ENCODE results near the gene TCTA. TPM values are rescaled to one million over a fixed set of nuclear protein-coding genes. Genes with fewer than 3 reads are reported as not detected.
A peak's percentile ranks its signal among the peaks of the same experiment; 100 is the strongest.

Gene TCTA
- total RNA-seq, 1 donor from 2014 or later = 38.8 TPM

DNA sequence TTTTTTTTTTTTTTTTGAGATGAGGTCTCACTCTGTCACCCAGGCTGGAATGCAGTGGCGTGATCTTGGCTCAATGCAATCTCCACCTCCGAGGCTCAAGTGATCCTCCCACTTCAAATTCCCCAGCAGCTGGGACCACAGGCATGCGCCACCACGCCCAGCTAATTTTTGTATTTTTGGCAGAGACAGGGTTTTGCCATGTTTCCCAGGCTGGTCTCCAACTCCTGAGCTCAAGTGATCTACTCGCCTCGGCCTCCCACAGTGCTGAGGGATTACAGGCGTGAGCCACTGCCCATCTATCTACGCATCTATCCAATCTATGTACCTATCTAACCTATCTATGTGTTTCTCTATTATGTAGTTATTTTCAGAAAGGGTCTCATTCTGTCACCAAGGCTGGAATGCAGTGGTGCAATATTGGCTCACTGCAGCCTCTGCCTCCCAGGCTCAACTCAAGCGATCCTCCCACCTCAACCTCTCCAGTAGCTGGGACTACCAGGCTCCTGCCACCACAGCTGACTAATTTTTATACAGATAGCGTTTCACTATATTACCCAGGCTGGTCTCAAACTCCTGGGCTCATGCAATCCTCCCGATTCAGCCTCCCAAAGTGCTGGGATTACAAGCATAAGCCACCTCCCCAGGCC is 33.9 kb upstream of the TCTA start:
- peaks cover 23% of the 10 kb centered on the region for H3K36me3 ChIP-seq
- no peaks in the 10 kb centered on the region for H3K27me3 ChIP-seq (ENCODE audit: low read depth)
- intact Hi-C loops (cut with DNase I) = no loop called here
- H3K27ac ChIP-seq = peak overlapping the region; percentile 34
- TF ChIP-seq, protein P1, sequence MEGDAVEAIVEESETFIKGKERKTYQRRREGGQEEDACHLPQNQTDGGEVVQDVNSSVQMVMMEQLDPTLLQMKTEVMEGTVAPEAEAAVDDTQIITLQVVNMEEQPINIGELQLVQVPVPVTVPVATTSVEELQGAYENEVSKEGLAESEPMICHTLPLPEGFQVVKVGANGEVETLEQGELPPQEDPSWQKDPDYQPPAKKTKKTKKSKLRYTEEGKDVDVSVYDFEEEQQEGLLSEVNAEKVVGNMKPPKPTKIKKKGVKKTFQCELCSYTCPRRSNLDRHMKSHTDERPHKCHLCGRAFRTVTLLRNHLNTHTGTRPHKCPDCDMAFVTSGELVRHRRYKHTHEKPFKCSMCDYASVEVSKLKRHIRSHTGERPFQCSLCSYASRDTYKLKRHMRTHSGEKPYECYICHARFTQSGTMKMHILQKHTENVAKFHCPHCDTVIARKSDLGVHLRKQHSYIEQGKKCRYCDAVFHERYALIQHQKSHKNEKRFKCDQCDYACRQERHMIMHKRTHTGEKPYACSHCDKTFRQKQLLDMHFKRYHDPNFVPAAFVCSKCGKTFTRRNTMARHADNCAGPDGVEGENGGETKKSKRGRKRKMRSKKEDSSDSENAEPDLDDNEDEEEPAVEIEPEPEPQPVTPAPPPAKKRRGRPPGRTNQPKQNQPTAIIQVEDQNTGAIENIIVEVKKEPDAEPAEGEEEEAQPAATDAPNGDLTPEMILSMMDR (IDR thresholded peaks at IDR 0.05) = no peak
- ATAC-seq (peak; percentile 90 to 92), DNase-seq (peak; percentile 70)
- peaks cover 53% of the 10 kb centered on the region for H3K4me1 ChIP-seq
- H3K4me3 ChIP-seq = no peak overlapping the region
- H3K9me3 ChIP-seq = no peaks in the 10 kb centered on the region

DNA sequence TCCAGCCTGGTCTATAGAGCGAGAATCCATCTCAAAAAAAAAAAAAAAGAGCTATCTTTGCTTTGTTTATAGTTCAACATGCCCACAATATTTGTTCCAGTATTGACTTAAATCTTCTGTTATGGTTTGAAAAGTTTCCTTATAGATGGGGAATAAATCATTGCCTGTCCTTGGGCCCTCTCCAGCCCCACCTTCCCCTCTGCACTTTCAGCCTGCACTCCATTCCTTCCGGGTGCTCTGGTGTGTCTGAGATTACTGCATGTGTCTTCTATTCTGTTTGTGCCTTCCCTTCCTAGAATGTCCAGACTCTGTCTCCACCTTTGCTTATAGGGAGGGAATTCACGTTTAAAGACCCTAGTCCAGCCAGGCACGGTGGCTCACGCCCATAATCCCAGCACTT is 28.8 kb upstream of the TCTA start:
- no peak overlapping the region for H3K27ac ChIP-seq
- H3K36me3 ChIP-seq = peaks cover 4% of the 10 kb centered on the region
- TF ChIP-seq, protein P1 (IDR thresholded peaks at IDR 0.05) = no peak
- peaks cover 81% of the 10 kb centered on the region for H3K4me1 ChIP-seq
- DNase-seq = no peak
- ATAC-seq = no peak
- no peak overlapping the region for H3K4me3 ChIP-seq
- H3K27me3 ChIP-seq (ENCODE audit: low read depth) = no peaks in the 10 kb centered on the region
- no peaks in the 10 kb centered on the region for H3K9me3 ChIP-seq
- intact Hi-C loops (cut with DNase I) = no loop called here

DNA sequence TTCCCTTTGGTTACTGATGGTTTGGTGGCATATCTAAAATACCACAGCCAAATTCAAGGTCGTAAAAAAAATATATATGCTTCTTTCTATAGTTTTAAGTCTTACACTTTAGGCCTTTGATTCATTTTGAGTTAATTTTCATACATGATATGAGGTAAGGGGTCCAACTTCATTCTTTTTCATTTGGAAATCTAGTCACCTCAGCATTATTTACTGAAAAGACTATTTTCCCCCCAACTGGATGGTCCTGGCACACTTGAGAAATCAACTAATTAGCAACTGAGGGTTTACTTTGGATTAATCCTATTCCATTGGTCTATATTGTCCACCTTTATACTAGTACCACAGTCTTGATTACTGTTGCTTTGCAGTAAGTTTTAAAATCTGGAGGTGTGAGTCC is 26.6 kb upstream of the TCTA start:
- no peaks in the 10 kb centered on the region for H3K9me3 ChIP-seq
- no peaks in the 10 kb centered on the region for H3K27me3 ChIP-seq (ENCODE audit: low read depth)
- no peak overlapping the region for H3K27ac ChIP-seq
- intact Hi-C loops (cut with DNase I) = no loop called here
- no peak overlapping the region for H3K4me3 ChIP-seq
- ATAC-seq (no peak), DNase-seq (no peak)
- peaks cover 74% of the 10 kb centered on the region for H3K4me1 ChIP-seq
- peaks cover 9% of the 10 kb centered on the region for H3K36me3 ChIP-seq
- TF ChIP-seq, protein P1 (IDR thresholded peaks at IDR 0.05) = no peak

DNA sequence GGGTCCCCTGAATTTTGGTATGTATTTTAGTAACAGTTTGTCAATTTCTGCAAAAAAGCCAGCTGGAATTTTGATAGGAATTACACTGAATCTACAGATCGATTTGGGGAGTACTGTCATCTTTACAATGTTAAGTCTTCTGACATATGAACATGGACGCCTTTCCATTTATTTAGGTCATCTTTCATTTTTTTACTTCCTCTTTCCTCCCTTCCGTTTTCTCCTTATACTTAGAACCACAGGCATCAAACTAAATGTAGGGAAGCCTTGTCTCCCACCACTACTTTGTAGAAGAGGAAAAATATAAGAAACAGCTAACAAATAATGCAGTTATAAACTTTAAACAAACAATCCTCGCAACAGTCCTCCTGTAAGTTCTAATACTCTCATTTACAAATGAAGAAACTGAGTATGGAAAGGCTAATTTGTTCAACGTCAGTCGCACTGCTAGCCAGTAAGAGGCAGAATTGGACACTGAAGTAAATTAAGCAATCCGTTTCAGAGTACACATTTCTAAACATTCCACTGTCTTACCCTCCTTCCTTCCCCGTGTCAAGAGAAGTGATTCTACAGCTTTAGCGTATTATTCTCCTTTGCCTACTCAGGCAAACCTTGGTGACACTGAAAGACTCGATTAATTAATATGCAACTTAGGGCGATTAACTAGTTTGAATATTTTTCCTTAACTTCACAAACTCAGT is 26.0 kb upstream of the TCTA start:
- DNase-seq (no peak), ATAC-seq (peak; percentile 55 to 68)
- Histone ChIP-seq H3K4me3 (no peak overlapping the region), H3K27me3 (ENCODE audit: low read depth) (no peaks in the 10 kb centered on the region), H3K9me3 (no peaks in the 10 kb centered on the region), H3K27ac (peak overlapping the region; percentile 48), H3K36me3 (peaks cover 9% of the 10 kb centered on the region), H3K4me1 (peaks cover 77% of the 10 kb centered on the region)
- TF ChIP-seq, protein P1 (IDR thresholded peaks at IDR 0.05) = no peak
- intact Hi-C loops (cut with DNase I) = no loop called here

DNA sequence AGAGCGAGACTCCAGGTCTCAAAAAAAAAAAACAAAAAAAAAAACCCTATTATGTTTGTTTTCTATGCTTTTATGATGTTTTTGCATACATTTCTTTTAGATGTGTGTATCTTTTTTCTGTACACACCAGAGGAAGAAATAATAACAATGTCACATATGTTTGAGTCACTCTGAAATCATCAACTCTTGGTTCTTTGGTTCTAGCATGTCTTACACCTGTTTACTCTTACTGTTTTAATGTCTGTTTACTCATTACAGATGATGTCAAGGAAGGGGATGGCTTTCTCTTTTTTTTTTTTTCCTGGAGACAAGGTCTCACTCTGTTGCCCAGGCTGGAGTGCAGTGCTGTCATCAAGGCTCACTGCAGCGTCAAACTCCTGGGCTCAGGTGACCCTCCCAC is 24.5 kb upstream of the TCTA start:
- no peak for DNase-seq
- H3K27me3 ChIP-seq (ENCODE audit: low read depth) = no peaks in the 10 kb centered on the region
- no peak overlapping the region for H3K27ac ChIP-seq
- H3K9me3 ChIP-seq = no peaks in the 10 kb centered on the region
- H3K4me1 ChIP-seq = peaks cover 73% of the 10 kb centered on the region
- peaks cover 9% of the 10 kb centered on the region for H3K36me3 ChIP-seq
- TF ChIP-seq, protein P1 (IDR thresholded peaks at IDR 0.05) = no peak
- intact Hi-C loops (cut with DNase I) = no loop called here
- no peak for ATAC-seq
- no peak overlapping the region for H3K4me3 ChIP-seq
